Chondrocyte (in vitro differentiated cells): Measurements from ENCODE around the gene SMARCC2. TPM values are rescaled to one million over a fixed set of nuclear protein-coding genes. Genes with fewer than 3 reads are reported as not detected.

Source experiments
- DNase-seq: peaks from one replicate; pipeline ENCODE4 v3.0.0; 2021; ENCODE audit warnings: mixed read lengths, low spot score
- H3K27ac Mint-ChIP-seq: one replicate; pipeline ENCODE4 v1.8.0; 2021; ENCODE audit warnings: mild to moderate bottlenecking, moderate library complexity, mixed read lengths; ENCODE audit not compliant: unreplicated experiment
- H3K27me3 Mint-ChIP-seq: 2 replicates; pipeline ENCODE4 v1.8.0; 2021; ENCODE audit warnings: low read depth, mixed read lengths
- H3K36me3 Mint-ChIP-seq: 2 replicates; pipeline ENCODE4 v1.8.0; 2021; ENCODE audit warnings: low read depth, mixed read lengths
- H3K4me1 Mint-ChIP-seq: 2 replicates; pipeline ENCODE4 v1.8.0; 2021; ENCODE audit warnings: low read depth, mild to moderate bottlenecking, mixed read lengths
- H3K4me3 Mint-ChIP-seq: one replicate; pipeline ENCODE4 v1.8.0; 2021; ENCODE audit warnings: mild to moderate bottlenecking, moderate library complexity, mixed read lengths; ENCODE audit not compliant: unreplicated experiment
- H3K9me3 Mint-ChIP-seq: 2 replicates; pipeline ENCODE4 v1.8.0; 2021; ENCODE audit warnings: low read depth, mixed read lengths
- long read RNA-seq: library from polyadenylated mRNA; stranded (forward); transcript quantifications from one replicate; pipeline ENCODE4 v2.0.0, GENCODE V29; 2021
- total RNA-seq: library from RNA; stranded (reverse); gene quantifications from 3 replicates; pipeline ENCODE4 v1.2.1, GENCODE V29; 2021
- TF ChIP-seq, protein P1 (sequence below): fragments of 200-600 bp; sonication (generic); IDR thresholded peaks from 2 replicates; pipeline ENCODE4 v1.5.0; 2021; ENCODE audit warnings: antibody characterized with exemption, mild to moderate bottlenecking, moderate library complexity

The SMARCC2 gene
- total RNA-seq = 50.4 to 96.7 TPM (median 57.4 TPM) in 3 replicates
- long read RNA-seq, full-length matches to known transcripts = 21 of 123 reads
- long read RNA-seq, partial matches to known transcripts = 72 of 123 reads
- long read RNA-seq, other reads (novel, unspliced or antisense) = 30 of 123 reads

- Mint-ChIP-seq H3K9me3 (no peaks in the 10 kb centered on the region), H3K27ac (peak within 1 kb of the TSS; percentile 99), H3K4me1 (peaks cover 33% of the 10 kb centered on the region), H3K4me3 (peak within 1 kb of the TSS; percentile 99), H3K27me3 (no peaks in the 10 kb centered on the region), H3K36me3 (peaks cover 8% of the 10 kb centered on the region)
- TF ChIP-seq, protein P1, sequence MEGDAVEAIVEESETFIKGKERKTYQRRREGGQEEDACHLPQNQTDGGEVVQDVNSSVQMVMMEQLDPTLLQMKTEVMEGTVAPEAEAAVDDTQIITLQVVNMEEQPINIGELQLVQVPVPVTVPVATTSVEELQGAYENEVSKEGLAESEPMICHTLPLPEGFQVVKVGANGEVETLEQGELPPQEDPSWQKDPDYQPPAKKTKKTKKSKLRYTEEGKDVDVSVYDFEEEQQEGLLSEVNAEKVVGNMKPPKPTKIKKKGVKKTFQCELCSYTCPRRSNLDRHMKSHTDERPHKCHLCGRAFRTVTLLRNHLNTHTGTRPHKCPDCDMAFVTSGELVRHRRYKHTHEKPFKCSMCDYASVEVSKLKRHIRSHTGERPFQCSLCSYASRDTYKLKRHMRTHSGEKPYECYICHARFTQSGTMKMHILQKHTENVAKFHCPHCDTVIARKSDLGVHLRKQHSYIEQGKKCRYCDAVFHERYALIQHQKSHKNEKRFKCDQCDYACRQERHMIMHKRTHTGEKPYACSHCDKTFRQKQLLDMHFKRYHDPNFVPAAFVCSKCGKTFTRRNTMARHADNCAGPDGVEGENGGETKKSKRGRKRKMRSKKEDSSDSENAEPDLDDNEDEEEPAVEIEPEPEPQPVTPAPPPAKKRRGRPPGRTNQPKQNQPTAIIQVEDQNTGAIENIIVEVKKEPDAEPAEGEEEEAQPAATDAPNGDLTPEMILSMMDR = peak; percentile 87
- DNase-seq = no peak
Observed at GRCh38 chr12:56189099-56189917, at the start of gene SMARCC2. Gene SMARCC2, minus strand, starts transcription at chr12:56189483. Its CDS starts 22 bp downstream, at chr12:56189461.

GRCh38 chr12:56237552-56237951 is 48.3 kb upstream of the SMARCC2 start:
- Mint-ChIP-seq H3K36me3 (peaks cover 20% of the 10 kb centered on the region), H3K27ac (no peak overlapping the region), H3K27me3 (no peaks in the 10 kb centered on the region), H3K4me1 (no peaks in the 10 kb centered on the region), H3K4me3 (no peak overlapping the region), H3K9me3 (no peaks in the 10 kb centered on the region)
- DNase-seq = no peak
- TF ChIP-seq, protein P1 = no peak

GRCh38 chr12:56236985-56237384 is 47.7 kb upstream of the SMARCC2 start:
- Mint-ChIP-seq H3K36me3 (peaks cover 14% of the 10 kb centered on the region), H3K9me3 (no peaks in the 10 kb centered on the region), H3K4me1 (no peaks in the 10 kb centered on the region), H3K4me3 (no peak overlapping the region), H3K27ac (no peak overlapping the region), H3K27me3 (no peaks in the 10 kb centered on the region)
- TF ChIP-seq, protein P1 = no peak
- no peak for DNase-seq

DNA sequence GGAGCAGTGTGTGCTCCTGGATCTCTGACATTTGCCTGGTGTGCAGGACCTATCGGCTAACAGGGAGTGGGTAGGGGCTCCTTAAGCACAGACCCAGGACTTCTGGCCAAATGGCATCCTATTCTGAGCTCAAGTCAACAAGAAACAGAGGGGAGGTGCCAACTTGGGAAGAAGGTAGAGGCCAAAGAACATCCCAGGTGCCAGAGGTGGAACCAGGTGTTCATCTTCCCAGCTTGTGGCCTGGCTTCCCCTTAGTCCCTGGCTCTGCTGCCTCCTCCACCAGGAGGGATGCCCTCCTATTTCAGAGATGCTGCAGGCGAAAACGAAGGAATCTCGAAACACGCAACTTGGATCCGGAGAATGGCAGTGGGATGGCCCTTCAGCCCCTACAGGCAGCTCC is 46.8 kb upstream of the SMARCC2 start:
- no peaks in the 10 kb centered on the region for H3K27me3 Mint-ChIP-seq
- no peaks in the 10 kb centered on the region for H3K9me3 Mint-ChIP-seq
- no peak overlapping the region for H3K4me3 Mint-ChIP-seq
- TF ChIP-seq, protein P1 = no peak
- DNase-seq = no peak
- H3K27ac Mint-ChIP-seq = no peak overlapping the region
- H3K4me1 Mint-ChIP-seq = no peaks in the 10 kb centered on the region
- H3K36me3 Mint-ChIP-seq = peaks cover 7% of the 10 kb centered on the region

GRCh38 chr12:56234746-56235436 is 45.6 kb upstream of the SMARCC2 start:
- Mint-ChIP-seq H3K27me3 (no peaks in the 10 kb centered on the region), H3K36me3 (peaks cover 2% of the 10 kb centered on the region), H3K4me3 (no peak overlapping the region), H3K9me3 (no peaks in the 10 kb centered on the region), H3K4me1 (no peaks in the 10 kb centered on the region), H3K27ac (no peak overlapping the region)
- no peak for DNase-seq
- TF ChIP-seq, protein P1 = no peak
